K562 (cell line): Measurements from ENCODE around the gene RNF168. TPM values are rescaled to one million over a fixed set of nuclear protein-coding genes. Genes with fewer than 3 reads are reported as not detected.
A peak's percentile ranks its signal among the peaks of the same experiment; 100 is the strongest.

ENCODE experiments used
- ATAC-seq: fragments of 200-7000 bp; cut with Tn5 transposase; 3 replicates; pipeline ENCODE4 v1.9.1; 2020; ENCODE audit warnings: moderate library complexity
- BruUV-seq: library from RNA; stranded (reverse); fragments of 400-500 nt; replicated peaks from 2 replicates; lab custom pipeline; 2021; lab: Mats Ljungman, UMichigan
- CTCF ChIA-PET: fragments of 300-600 bp; formaldehyde crosslinking; extraction: SDS; loops from one replicate; lab custom pipeline; 2021; ENCODE audit warnings: low intra/inter-chr PET ratio; lab: Yijun Ruan, JAX
- POLR2A ChIA-PET: fragments of 300-600, 350-650 bp; sonication (Branson Sonifier 250); formaldehyde crosslinking; extraction: SDS; loops from one replicate; lab custom pipeline; 2021; ENCODE audit warnings: antibody characterized with exemption, inconsistent platforms; lab: Yijun Ruan, JAX
- DNase-seq, 4 experiments: peaks; one replicate each; pipeline versions ENCODE4 v3.0.0 to v3.0.0-alpha.2; 2011 to 2018; ENCODE audit warnings: low spot score in 3 of 4, mixed read lengths in 3 of 4; ENCODE audit errors: extremely low read depth in 1 of 4
- FAIRE-seq: peaks from 2 replicates; lab custom pipeline; 2011; peaks lifted over from hg19 to GRCh38; lab: Jason Lieb, UNC
- H2AFZ ChIP-seq: 2 replicates; pipeline ENCODE4 v1.6.0; 2011; ENCODE audit warnings: low read depth, low read length, control low read depth, inconsistent platforms
- H3K27ac ChIP-seq: fragments of 200-600 bp; 3 replicates; pipeline ENCODE4 v1.8.0; 2011; ENCODE audit warnings: low read depth, mild to moderate bottlenecking, control low read depth, inconsistent platforms, low read length, moderate library complexity, mixed read lengths; ENCODE audit errors: extremely low read depth
- H3K27me3 ChIP-seq, 2 experiments: fragments of 300-600 bp in 1 of 2; 2 replicates in 1 of 2; 3 replicates in 1 of 2; pipeline versions ENCODE4 v1.6.0 to v1.8.0; 2011; ENCODE audit warnings: inconsistent platforms in 2 of 2, low read length in 2 of 2, mild to moderate bottlenecking in 1 of 2, mixed read lengths in 1 of 2, moderate library complexity in 1 of 2; ENCODE audit not compliant: control insufficient read depth in 2 of 2, insufficient read depth in 2 of 2
- H3K36me3 ChIP-seq: fragments of 300-600 bp; 3 replicates; pipeline ENCODE4 v1.8.0; 2011; ENCODE audit warnings: mild to moderate bottlenecking, low read length, inconsistent platforms; ENCODE audit not compliant: control insufficient read depth, insufficient read depth
- H3K4me1 ChIP-seq, 2 experiments: fragments of 200-600 bp in 1 of 2; replicated peaks in 1 of 2; 2 replicates in 1 of 2; 3 replicates in 1 of 2; pipeline versions ENCODE4 v1.5.1 to v1.8.0; 2011; ENCODE audit warnings: inconsistent platforms in 2 of 2, low read length in 2 of 2, mild to moderate bottlenecking in 1 of 2, mixed read lengths in 1 of 2, moderate library complexity in 1 of 2; ENCODE audit not compliant: control insufficient read depth in 2 of 2, insufficient read depth in 2 of 2
- H3K4me2 ChIP-seq: 2 replicates; pipeline ENCODE4 v1.6.1; 2011; ENCODE audit warnings: low read length, control low read depth, inconsistent platforms, mixed read lengths; ENCODE audit not compliant: insufficient read depth
- H3K4me3 ChIP-seq: fragments of 200-600 bp; sonication (generic), shearing (Covaris generic); 2 replicates; pipeline ENCODE4 v1.5.1; 2016; ENCODE audit warnings: control low read depth, inconsistent platforms
- H3K79me2 ChIP-seq: fragments of 200-600 bp; 3 replicates; pipeline ENCODE4 v1.8.0; 2011; ENCODE audit warnings: low read length, inconsistent platforms; ENCODE audit not compliant: control insufficient read depth, insufficient read depth
- H3K9ac ChIP-seq, 2 experiments: 2 replicates each; pipeline versions ENCODE4 v1.6.0 to v1.6.1; 2011; ENCODE audit warnings: low read depth in 2 of 2, low read length in 2 of 2, control low read depth in 1 of 2, inconsistent platforms in 1 of 2, mild to moderate bottlenecking in 1 of 2, mixed read lengths in 1 of 2; ENCODE audit not compliant: insufficient read depth in 1 of 2
- H3K9me1 ChIP-seq: one replicate; pipeline ENCODE4 v1.6.0; 2011; ENCODE audit warnings: inconsistent platforms, mild to moderate bottlenecking, low read length, moderate library complexity; ENCODE audit not compliant: control insufficient read depth, insufficient read depth
- H3K9me3 ChIP-seq: replicated peaks from 2 replicates; pipeline ENCODE4 v1.5.1; 2011; ENCODE audit warnings: low read depth, low read length, inconsistent platforms; ENCODE audit not compliant: control insufficient read depth, insufficient read depth
- H4K20me1 ChIP-seq: replicated peaks from 2 replicates; pipeline ENCODE4 v1.6.1; 2011; ENCODE audit warnings: low read length, inconsistent platforms, mixed read lengths; ENCODE audit not compliant: control insufficient read depth, insufficient read depth
- BRD9 ChIP-seq: fragments of 450-650 bp; IDR thresholded peaks from 2 replicates; pipeline ENCODE4 v1.6.1; 2018; ENCODE audit warnings: low read depth; ENCODE audit not compliant: partially characterized antibody
- CHCHD3 ChIP-seq: fragments of 250-450 bp; sonication (Bioruptor Pico); IDR thresholded peaks from 2 replicates; pipeline ENCODE4 v2.1.2; 2022; ENCODE audit warnings: mild to moderate bottlenecking
- DPF2 ChIP-seq: fragments of 450-650 bp; IDR thresholded peaks from 2 replicates; pipeline ENCODE4 v1.6.1; 2016
- FOXM1 ChIP-seq, 2 experiments: fragments of 450-650 bp in 1 of 2; sonication (generic) in 1 of 2; formaldehyde crosslinking in 1 of 2; IDR thresholded peaks; 2 replicates each; pipeline versions ENCODE4 v1.6.1 to v1.9.0; 2017 to 2022; ENCODE audit warnings: low read depth in 2 of 2, mild to moderate bottlenecking in 2 of 2, missing genetic modification reagents in 1 of 2, moderate library complexity in 1 of 2
- L3MBTL2 ChIP-seq: fragments of 450-650 bp; IDR thresholded peaks from 2 replicates; pipeline ENCODE4 v1.6.1; 2016; ENCODE audit warnings: mild to moderate bottlenecking, moderate library complexity
- RAD21 ChIP-seq, 2 experiments: fragments of 250-450 bp in 1 of 2; fragments of 450-650 bp in 1 of 2; sonication (Bioruptor Pico) in 1 of 2; formaldehyde crosslinking in 1 of 2; IDR thresholded peaks in 1 of 2; conservative IDR thresholded peaks in 1 of 2; 2 replicates each; pipeline versions ENCODE4 v1.4.0 to v1.8.0; 2020 to 2022; ENCODE audit warnings: mild to moderate bottlenecking in 2 of 2, moderate library complexity in 1 of 2
- STAG1 ChIP-seq: sonication (generic); formaldehyde crosslinking; IDR thresholded peaks from 2 replicates; pipeline ENCODE4 v1.5.0; 2020; ENCODE audit warnings: missing genetic modification reagents, borderline replicate concordance
- XRCC5 ChIP-seq: fragments of 200-400 bp; formaldehyde crosslinking; IDR thresholded peaks from 2 replicates; pipeline ENCODE4 v1.6.1; 2017; ENCODE audit warnings: low read depth, mild to moderate bottlenecking, low read length
- ZNF224 ChIP-seq: sonication (generic); formaldehyde crosslinking; IDR thresholded peaks from 2 replicates; pipeline ENCODE4 v1.8.0; 2022; ENCODE audit warnings: mild to moderate bottlenecking, missing genetic modification reagents
- ZNF75A ChIP-seq: fragments of 450-650 bp; formaldehyde crosslinking; IDR thresholded peaks from 2 replicates; pipeline ENCODE4 v1.4.0; 2020; ENCODE audit warnings: mild to moderate bottlenecking
- WGBS: fragments of 100-300 bp; shearing (Covaris generic); methylation state at CpG from one replicate; pipeline ENCODE4 v1.1.6; 2016; ENCODE audit warnings: low coverage, mixed read lengths; ENCODE audit not compliant: insufficient coverage; ENCODE audit errors: missing lambda C conversion rate; 5-methylcytosine and 5-hydroxymethylcytosine counted together
- in situ Hi-C: fragments of 300-500 bp; cut with MboI; formaldehyde crosslinking; loops from 4 replicates; pipeline ENCODE4 v1.15.0; 2018; ENCODE audit warnings: inconsistent platforms, mixed read lengths
- intact Hi-C: fragments of 100-400 bp; cut with micrococcal nuclease; formaldehyde crosslinking; loops from 2 replicates; pipeline ENCODE4 v1.14.2; 2022
- polyA plus RNA-seq, 8 experiments: library from polyadenylated mRNA; depleted of rRNA in 4 of 8; stranded (reverse) in 5 of 8; unstranded in 3 of 8; fragments of >200 nt; fragmentation: Nextera tagmentation in 2 of 8; fragmentation: Illumina TruSeq in 1 of 8; extraction: Ambion mirVana in 2 of 8; extraction: Trizol in 1 of 8; gene quantifications; 2 replicates each; pipeline versions ENCODE4 v1.2.1 to v1.2.3, GENCODE V29; 2011 to 2014; ENCODE audit warnings: inconsistent platforms in 1 of 8, missing spikeins in 1 of 8
- total RNA-seq, 7 experiments: library from RNA; depleted of rRNA in 6 of 7; stranded (reverse); fragments of >200 nt in 6 of 7; fragmentation: Illumina TruSeq in 2 of 7; extraction: Trizol in 2 of 7; gene quantifications; 2 replicates each; pipeline versions ENCODE4 v1.2.1 to v1.2.3, GENCODE V29; 2011 to 2021; ENCODE audit warnings: low replicate concordance in 1 of 7
- TF ChIP-seq, protein P1 (sequence below): fragments of 450-650 bp; formaldehyde crosslinking; IDR thresholded peaks from 2 replicates; pipeline ENCODE4 v1.4.0; 2020; ENCODE audit warnings: mild to moderate bottlenecking, moderate library complexity
- TF ChIP-seq, protein P2 (sequence below), 2 experiments: fragments of 450-650 bp; conservative IDR thresholded peaks; 2 replicates each; pipeline ENCODE4 v1.6.1; 2017; ENCODE audit warnings: mild to moderate bottlenecking in 2 of 2, moderate library complexity in 2 of 2
- TF ChIP-seq, protein P3 (sequence below): IDR thresholded peaks from 2 replicates; pipeline ENCODE4 v1.6.1; 2014; ENCODE audit warnings: antibody characterized with exemption

The RNF168 gene
- total and polyA plus RNA-seq, 9 of the 15 experiments (the other 6 are each of a cell fraction or from before 2014, with no cell fraction given), result 6.0 to 32.1 (median 16.6) TPM

DNA sequence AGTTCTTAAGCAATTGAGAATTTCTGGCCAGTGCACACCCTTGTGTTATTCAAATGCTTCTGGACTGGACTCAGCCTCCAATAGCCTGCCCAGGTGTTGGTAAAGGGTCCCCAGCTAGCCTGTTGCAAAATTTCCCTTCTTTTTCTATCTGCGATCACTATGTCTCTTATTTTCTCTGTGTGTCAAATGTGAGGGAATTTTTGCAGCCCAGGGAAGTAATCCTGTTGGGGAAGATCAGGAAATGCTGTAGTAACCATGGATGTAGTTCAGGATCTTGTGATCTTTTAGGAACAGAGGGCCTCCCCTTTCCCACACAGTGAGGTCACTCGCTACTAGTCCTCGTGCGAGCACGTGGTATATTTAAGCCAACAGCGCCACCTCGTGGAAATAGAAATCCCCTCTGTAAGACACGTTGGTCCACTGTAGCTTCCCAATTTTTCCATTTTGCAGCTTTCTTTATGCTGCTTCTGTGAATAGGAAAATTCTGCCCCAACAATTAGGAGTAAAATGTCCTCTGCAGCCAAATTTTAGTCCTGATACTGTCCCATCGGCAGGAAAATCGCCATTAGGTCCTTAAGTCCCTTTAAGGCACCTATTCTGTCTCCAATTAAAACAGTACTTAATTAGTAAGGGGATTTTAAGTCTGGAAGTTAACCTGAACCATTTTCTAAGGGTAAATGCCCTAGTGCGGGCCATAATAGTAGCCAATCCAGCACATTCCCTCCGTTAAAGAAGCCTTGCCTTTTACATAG is 15.6 kb upstream of the RNF168 start:
- Histone ChIP-seq H3K4me3 (no peak overlapping the region), H3K27ac (peak overlapping the region; percentile 61; the same call in 2 of the 3 replicates), H3K4me2 (peak overlapping the region; percentile 21; the same call in 1 of the 2 replicates), H3K9me1 (no peaks in the 10 kb centered on the region), H3K27me3 (no peaks in the 10 kb centered on the region), H4K20me1 (no peaks in the 10 kb centered on the region), H3K36me3 (no peaks in the 10 kb centered on the region), H3K79me2 (no peaks in the 10 kb centered on the region), H3K4me1 (peaks cover 12 to 48% of the 10 kb centered on the region in 2 experiments), H3K9ac (peak overlapping the region in 1 of 2 experiments; percentile 43; a peak in 2 of 4 replicates), H3K9me3 (no peaks in the 10 kb centered on the region), H2AFZ (peak overlapping the region; percentile 96)
- FAIRE-seq, result peak; percentile 90
- intact Hi-C loops, result loop anchor here (1.0 to 10.0 kb wide), 8 partner anchors 18 to 434 kb away; partner anchors contain the start of genes TFRC and TM4SF19
- CTCF ChIA-PET, result interaction anchor here (0.6 to 2.2 kb wide), 8 partner anchors 28 to 494 kb away, joined by 3 to 23 read pairs (median 4); no protein-coding TSS in a partner anchor
- in situ Hi-C loops, result loop anchor here (5.0 to 25.0 kb wide), 3 partner anchors 497 to 807 kb away; partner anchors contain the start of gene MUC20
- POLR2A ChIA-PET, result interaction anchor here (0.6 to 1.5 kb wide), 6 partner anchors 31 to 610 kb away, joined by 3 to 5 read pairs (median 3); no protein-coding TSS in a partner anchor
- peak; percentile 89 for ATAC-seq
- peak; percentile 77 to 95 (median 80) for DNase-seq
- no TSS peak for BruUV-seq
- 5% methylated on average over 12 of the region's 12 CpGs for WGBS
- TF ChIP-seq, protein P1, sequence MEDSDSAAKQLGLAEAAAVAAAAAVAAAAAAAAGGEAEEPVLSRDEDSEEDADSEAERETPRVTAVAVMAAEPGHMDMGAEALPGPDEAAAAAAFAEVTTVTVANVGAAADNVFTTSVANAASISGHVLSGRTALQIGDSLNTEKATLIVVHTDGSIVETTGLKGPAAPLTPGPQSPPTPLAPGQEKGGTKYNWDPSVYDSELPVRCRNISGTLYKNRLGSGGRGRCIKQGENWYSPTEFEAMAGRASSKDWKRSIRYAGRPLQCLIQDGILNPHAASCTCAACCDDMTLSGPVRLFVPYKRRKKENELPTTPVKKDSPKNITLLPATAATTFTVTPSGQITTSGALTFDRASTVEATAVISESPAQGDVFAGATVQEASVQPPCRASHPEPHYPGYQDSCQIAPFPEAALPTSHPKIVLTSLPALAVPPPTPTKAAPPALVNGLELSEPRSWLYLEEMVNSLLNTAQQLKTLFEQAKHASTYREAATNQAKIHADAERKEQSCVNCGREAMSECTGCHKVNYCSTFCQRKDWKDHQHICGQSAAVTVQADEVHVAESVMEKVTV (CRISPR knock-in tag), result peak; percentile 89
- TF ChIP-seq FOXM1 (IDR thresholded peaks at IDR 0.05; ENCODE audit: low read depth) (0 out of 2 replicates have a peak, but pooled peaks have one; percentile 14), FOXM1 (CRISPR knock-in tag; IDR thresholded peaks at IDR 0.05; ENCODE audit: low read depth) (no peak), XRCC5 (0 out of 2 replicates have a peak, but pooled peaks have one; percentile 30), STAG1 (CRISPR knock-in tag) (peak; percentile 91; the same call in 1 of the 2 replicates), RAD21 (CRISPR knock-in tag; conservative IDR thresholded peaks at IDR 0.05 in 1 of 2, IDR thresholded peaks at IDR 0.05 in 1 of 2) (peak; percentile 96 to 97), ZNF224 (CRISPR knock-in tag) (no peak), L3MBTL2 (peak; percentile 89), ZNF75A (CRISPR knock-in tag) (peak; percentile 79; the same call in 1 of the 2 replicates), BRD9 (peak; percentile 78), DPF2 (peak; percentile 46), CHCHD3 (CRISPR knock-in tag) (no peak)
- TF ChIP-seq, protein P2, sequence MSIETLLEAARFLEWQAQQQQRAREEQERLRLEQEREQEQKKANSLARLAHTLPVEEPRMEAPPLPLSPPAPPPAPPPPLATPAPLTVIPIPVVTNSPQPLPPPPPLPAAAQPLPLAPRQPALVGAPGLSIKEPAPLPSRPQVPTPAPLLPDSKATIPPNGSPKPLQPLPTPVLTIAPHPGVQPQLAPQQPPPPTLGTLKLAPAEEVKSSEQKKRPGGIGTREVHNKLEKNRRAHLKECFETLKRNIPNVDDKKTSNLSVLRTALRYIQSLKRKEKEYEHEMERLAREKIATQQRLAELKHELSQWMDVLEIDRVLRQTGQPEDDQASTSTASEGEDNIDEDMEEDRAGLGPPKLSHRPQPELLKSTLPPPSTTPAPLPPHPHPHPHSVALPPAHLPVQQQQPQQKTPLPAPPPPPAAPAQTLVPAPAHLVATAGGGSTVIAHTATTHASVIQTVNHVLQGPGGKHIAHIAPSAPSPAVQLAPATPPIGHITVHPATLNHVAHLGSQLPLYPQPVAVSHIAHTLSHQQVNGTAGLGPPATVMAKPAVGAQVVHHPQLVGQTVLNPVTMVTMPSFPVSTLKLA (conservative IDR thresholded peaks at IDR 0.05), result peak; percentile 94
- TF ChIP-seq, protein P3, sequence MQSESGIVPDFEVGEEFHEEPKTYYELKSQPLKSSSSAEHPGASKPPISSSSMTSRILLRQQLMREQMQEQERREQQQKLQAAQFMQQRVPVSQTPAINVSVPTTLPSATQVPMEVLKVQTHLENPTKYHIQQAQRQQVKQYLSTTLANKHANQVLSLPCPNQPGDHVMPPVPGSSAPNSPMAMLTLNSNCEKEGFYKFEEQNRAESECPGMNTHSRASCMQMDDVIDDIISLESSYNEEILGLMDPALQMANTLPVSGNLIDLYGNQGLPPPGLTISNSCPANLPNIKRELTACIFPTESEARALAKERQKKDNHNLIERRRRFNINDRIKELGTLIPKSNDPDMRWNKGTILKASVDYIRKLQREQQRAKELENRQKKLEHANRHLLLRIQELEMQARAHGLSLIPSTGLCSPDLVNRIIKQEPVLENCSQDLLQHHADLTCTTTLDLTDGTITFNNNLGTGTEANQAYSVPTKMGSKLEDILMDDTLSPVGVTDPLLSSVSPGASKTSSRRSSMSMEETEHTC, result peak; percentile 80
